Bronchial epithelial cell (primary cell): Measurements from ENCODE around the gene PSMD3. TPM values are rescaled to one million over a fixed set of nuclear protein-coding genes. Genes with fewer than 3 reads are reported as not detected.
A peak's percentile ranks its signal among the peaks of the same experiment; 100 is the strongest.

Experiments used
- DNase-seq: peaks from one replicate; pipeline ENCODE4 v3.0.0-alpha.2; 2010; ENCODE audit warnings: low read depth
- FAIRE-seq: peaks from 2 replicates; lab custom pipeline; 2011; peaks lifted over from hg19 to GRCh38; lab: Jason Lieb, UNC
- H3K27me3 ChIP-seq: 2 replicates; pipeline ENCODE4 v1.5.1; 2011; ENCODE audit warnings: low read length; ENCODE audit not compliant: control insufficient read depth, insufficient read depth
- H3K36me3 ChIP-seq: 2 replicates; pipeline ENCODE4 v1.5.1; 2011; ENCODE audit warnings: low read length; ENCODE audit not compliant: control insufficient read depth, insufficient read depth
- H3K4me3 ChIP-seq: 2 replicates; pipeline ENCODE4 v1.5.1; 2011; ENCODE audit warnings: mild to moderate bottlenecking, low read depth, low read length, control low read depth
- total RNA-seq: library from RNA; depleted of rRNA; stranded (reverse); fragments of >200 nt; gene quantifications from 2 replicates; pipeline ENCODE4 v1.2.1, GENCODE V29; 2014
- TF ChIP-seq, protein P1 (sequence below): IDR thresholded peaks from 2 replicates; pipeline ENCODE4 v1.5.1; 2011; ENCODE audit warnings: mild to moderate bottlenecking, moderate library complexity, low read length, control low read depth, inconsistent platforms; ENCODE audit not compliant: insufficient read depth, severe bottlenecking

PSMD3 gene
- total RNA-seq, 1 donor from 2014 or later: 79.8 TPM

DNA sequence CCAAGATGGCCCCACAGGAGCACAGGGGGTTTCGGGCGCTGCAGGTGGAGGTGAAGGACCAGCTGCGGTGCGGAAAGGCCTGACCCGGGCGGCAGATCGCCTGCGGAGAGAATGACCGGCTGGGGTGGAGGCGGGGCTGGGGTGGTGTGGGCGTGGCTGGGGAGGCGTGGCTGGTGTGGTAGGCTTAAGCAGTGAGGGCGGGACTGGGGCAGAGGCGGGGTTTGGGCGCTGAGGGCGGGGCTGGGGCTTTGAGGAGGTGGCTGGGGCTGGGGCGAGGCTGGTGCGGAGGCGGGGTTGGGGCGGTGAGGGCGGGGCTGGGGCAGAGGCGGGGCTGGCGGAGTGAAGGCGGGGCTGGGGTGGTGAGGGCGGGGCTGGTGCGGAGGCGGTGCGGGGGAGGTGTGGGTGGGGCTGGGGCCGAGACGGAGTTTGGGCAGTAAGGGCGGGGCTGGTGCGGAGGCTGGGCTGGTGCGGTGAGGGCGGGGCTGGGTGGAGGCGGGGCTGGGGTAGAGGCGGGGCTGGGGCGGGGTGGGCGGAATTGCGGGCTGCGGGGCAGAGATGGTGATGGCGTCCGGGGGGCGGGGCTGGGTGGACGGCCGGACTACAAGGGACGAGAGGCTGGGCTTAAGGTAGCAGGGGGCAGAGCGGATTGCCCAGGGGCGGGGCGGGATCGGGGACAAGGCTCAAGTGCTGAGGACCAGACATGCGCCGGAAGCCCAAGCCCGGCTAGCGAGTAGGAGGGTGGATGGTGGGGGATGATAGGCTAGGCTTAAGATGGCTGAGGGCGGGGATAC, 27.7 kb upstream of the PSMD3 start:
- FAIRE-seq (no peak), DNase-seq (peak; percentile 77)
- TF ChIP-seq, protein P1, sequence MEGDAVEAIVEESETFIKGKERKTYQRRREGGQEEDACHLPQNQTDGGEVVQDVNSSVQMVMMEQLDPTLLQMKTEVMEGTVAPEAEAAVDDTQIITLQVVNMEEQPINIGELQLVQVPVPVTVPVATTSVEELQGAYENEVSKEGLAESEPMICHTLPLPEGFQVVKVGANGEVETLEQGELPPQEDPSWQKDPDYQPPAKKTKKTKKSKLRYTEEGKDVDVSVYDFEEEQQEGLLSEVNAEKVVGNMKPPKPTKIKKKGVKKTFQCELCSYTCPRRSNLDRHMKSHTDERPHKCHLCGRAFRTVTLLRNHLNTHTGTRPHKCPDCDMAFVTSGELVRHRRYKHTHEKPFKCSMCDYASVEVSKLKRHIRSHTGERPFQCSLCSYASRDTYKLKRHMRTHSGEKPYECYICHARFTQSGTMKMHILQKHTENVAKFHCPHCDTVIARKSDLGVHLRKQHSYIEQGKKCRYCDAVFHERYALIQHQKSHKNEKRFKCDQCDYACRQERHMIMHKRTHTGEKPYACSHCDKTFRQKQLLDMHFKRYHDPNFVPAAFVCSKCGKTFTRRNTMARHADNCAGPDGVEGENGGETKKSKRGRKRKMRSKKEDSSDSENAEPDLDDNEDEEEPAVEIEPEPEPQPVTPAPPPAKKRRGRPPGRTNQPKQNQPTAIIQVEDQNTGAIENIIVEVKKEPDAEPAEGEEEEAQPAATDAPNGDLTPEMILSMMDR: no peak
- Histone ChIP-seq H3K36me3 (no peaks in the 10 kb centered on the region), H3K4me3 (peak overlapping the region; percentile 41), H3K27me3 (no peaks in the 10 kb centered on the region)

DNA sequence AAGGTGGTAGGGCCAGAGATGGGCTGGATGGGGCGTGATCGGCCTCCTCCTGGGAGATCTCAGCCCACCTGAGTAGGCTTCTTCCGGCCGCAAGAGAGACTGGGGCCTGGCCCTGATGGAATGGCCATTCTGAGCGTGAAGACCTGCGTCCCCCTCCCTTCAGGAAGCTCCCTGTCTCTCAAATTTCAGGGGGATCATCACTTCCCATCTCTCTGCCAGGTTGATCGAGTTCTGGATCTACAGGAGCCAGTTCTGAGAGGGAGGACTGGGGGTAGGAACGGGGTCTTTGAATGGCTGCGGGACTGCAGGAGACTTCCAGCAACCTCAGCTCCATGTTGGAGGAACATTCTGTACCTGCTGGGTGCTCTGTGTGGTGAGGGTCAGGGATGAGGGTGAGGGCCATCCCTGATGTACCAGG, 27.1 kb upstream of the PSMD3 start:
- TF ChIP-seq, protein P1: no peak
- FAIRE-seq (no peak), DNase-seq (no peak)
- Histone ChIP-seq H3K36me3 (no peaks in the 10 kb centered on the region), H3K4me3 (peak overlapping the region; percentile 41), H3K27me3 (no peaks in the 10 kb centered on the region)

DNA sequence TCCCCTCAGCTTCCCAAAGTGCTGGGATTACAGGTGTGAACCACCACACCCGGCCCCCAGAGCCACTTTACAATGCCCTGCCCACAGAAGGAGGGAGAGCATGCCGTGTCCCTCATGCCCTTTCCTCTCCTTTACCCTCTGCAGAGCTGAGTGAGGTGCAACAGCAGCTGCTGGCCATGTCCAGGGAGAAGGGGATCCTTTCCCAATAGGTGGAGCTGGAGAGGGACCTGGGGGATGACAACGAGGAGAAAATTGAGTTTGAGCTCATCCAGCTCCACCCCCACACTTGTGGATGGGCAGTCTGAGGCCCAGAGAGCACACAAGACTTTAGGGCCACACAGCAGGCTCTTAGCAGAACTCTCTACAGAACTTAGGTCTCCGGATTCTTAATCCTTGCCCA, 25.7 kb upstream of the PSMD3 start:
- TF ChIP-seq, protein P1: no peak
- FAIRE-seq (no peak), DNase-seq (no peak)
- no peaks in the 10 kb centered on the region for H3K27me3 ChIP-seq
- no peak overlapping the region for H3K4me3 ChIP-seq
- H3K36me3 ChIP-seq: no peaks in the 10 kb centered on the region

DNA sequence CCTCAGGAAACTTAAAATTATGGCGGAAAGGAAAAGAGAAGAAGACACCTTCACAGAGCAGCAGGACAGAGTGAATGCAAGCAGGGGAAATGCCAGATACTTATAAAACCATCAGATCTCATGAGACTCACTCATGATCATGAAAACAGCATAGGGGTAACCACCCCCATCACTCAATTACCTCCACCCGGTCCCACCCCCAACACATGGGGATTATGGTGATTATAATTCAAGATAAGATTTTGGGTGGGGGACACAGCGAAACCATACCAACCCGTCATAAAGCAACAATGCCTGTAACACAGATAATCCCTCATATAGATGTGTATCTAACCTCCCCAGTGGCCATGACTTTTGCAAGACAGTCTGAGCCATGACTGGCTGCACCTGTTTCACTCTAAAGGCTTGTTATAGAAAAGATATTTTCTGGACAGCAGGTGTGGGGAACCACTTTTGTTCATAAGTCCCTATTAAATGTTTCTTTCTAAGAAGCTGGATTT, 24.8 kb upstream of the PSMD3 start:
- TF ChIP-seq, protein P1: no peak
- Histone ChIP-seq H3K36me3 (no peaks in the 10 kb centered on the region), H3K4me3 (no peak overlapping the region), H3K27me3 (no peaks in the 10 kb centered on the region)
- FAIRE-seq (no peak), DNase-seq (no peak)

DNA sequence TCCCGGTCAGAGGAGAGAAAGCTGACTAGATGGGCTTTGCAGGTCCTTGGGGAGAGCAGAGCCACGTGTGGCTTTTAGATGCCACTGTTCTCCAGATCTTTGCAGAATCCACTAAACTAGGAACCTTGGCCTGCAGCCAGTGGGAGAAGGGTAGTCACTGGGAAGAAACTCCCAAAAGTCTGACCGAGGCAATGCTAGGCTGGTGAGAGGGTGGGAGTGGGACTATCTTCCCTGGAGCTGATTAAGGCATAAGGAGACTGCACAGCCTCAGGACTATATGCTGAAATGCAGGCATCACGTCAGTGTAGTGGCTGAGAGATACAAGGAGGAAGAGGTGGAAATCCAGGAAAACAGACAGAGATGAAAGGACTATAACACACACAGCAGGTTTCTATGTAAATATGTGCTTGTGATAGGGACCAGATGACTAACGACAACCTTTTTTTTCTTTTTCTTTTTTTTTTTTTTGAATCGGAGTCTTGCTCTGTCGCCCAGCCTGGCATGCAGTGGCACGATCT, 20.0 kb upstream of the PSMD3 start:
- H3K36me3 ChIP-seq: no peaks in the 10 kb centered on the region
- no peak for DNase-seq
- no peak for FAIRE-seq
- TF ChIP-seq, protein P1: no peak
- no peak overlapping the region for H3K4me3 ChIP-seq
- no peaks in the 10 kb centered on the region for H3K27me3 ChIP-seq
